Cardiac muscle cell (in vitro differentiated cells and primary cell): ENCODE data around the gene FABP7. TPM values are rescaled to one million over a fixed set of nuclear protein-coding genes. Genes with fewer than 3 reads are reported as not detected.

ENCODE experiments used
- DNase-seq, 2 donors: peaks; one replicate each; pipeline versions ENCODE4 v3.0.0 to v3.0.0-alpha.2; 2010 to 2017; ENCODE audit warnings: low read depth in 1 of 2, low spot score in 1 of 2
- H3K27ac ChIP-seq: fragments of 200-600 bp; sonication (generic); 2 replicates; pipeline ENCODE4 v1.5.1; 2016
- H3K27me3 ChIP-seq: fragments of 200-600 bp; sonication (generic); 2 replicates; pipeline ENCODE4 v1.6.0; 2016; ENCODE audit warnings: control low read depth
- H3K36me3 ChIP-seq: fragments of 200-600 bp; sonication (generic); 2 replicates; pipeline ENCODE4 v1.5.1; 2016; ENCODE audit warnings: control low read depth
- H3K4me1 ChIP-seq: fragments of 200-600 bp; sonication (generic); 2 replicates; pipeline ENCODE4 v1.8.1; 2017; ENCODE audit warnings: low read depth, mild to moderate bottlenecking, mixed run types
- H3K4me3 ChIP-seq: fragments of 200-600 bp; sonication (generic); 2 replicates; pipeline ENCODE4 v1.5.1; 2016; ENCODE audit warnings: mild to moderate bottlenecking
- H3K9me3 ChIP-seq: fragments of 200-600 bp; sonication (generic); 2 replicates; pipeline ENCODE4 v1.5.1; 2017; ENCODE audit warnings: low read depth, mild to moderate bottlenecking, control low read depth
- polyA plus RNA-seq: library from polyadenylated mRNA; unstranded; fragments of >200 nt; fragmentation: Nextera tagmentation; extraction: Ambion mirVana; gene quantifications from 2 replicates; pipeline ENCODE4 v1.2.1, GENCODE V29; 2016
- total RNA-seq: library from RNA; depleted of rRNA; stranded (reverse); fragments of >200 nt; gene quantifications from 2 replicates; pipeline ENCODE4 v1.2.3, GENCODE V29; 2016
- TF ChIP-seq, protein P1 (sequence below): IDR thresholded peaks from 2 replicates; pipeline ENCODE4 v1.5.1; 2012; ENCODE audit warnings: low read depth, mild to moderate bottlenecking, low read length

FABP7 gene
- total and polyA plus RNA-seq, 2 experiments from 2014 or later = 2.2 to 6.4 TPM

DNA sequence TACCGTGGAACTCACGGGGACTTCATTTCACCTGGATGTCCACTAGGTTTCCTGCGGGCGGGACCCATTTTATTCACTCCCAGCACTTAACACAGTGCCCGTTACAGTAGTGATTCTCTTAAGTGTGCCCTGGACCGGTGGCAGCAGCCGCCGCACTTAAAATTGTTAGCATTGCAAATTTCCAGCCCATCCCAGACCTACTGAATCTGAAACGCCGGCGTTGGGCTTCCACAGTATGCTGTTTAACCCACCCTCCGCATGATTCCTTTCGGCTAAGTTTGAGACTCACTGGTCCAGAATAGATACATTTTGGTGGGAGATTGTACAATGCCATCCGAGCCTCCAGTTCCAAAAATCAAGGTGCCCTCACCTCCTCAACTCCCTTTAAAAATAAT is 10.5 kb downstream of the FABP7 start:
- H3K9me3 ChIP-seq = no peaks in the 10 kb centered on the region
- H3K4me1 ChIP-seq = peaks cover 17% of the 10 kb centered on the region
- H3K4me3 ChIP-seq = peak overlapping the region; percentile 42
- H3K36me3 ChIP-seq = no peaks in the 10 kb centered on the region
- H3K27ac ChIP-seq = peak overlapping the region; percentile 91
- DNase-seq = peak in 1 of 2 donors; percentile 78
- peaks cover 32% of the 10 kb centered on the region for H3K27me3 ChIP-seq
- TF ChIP-seq, protein P1, sequence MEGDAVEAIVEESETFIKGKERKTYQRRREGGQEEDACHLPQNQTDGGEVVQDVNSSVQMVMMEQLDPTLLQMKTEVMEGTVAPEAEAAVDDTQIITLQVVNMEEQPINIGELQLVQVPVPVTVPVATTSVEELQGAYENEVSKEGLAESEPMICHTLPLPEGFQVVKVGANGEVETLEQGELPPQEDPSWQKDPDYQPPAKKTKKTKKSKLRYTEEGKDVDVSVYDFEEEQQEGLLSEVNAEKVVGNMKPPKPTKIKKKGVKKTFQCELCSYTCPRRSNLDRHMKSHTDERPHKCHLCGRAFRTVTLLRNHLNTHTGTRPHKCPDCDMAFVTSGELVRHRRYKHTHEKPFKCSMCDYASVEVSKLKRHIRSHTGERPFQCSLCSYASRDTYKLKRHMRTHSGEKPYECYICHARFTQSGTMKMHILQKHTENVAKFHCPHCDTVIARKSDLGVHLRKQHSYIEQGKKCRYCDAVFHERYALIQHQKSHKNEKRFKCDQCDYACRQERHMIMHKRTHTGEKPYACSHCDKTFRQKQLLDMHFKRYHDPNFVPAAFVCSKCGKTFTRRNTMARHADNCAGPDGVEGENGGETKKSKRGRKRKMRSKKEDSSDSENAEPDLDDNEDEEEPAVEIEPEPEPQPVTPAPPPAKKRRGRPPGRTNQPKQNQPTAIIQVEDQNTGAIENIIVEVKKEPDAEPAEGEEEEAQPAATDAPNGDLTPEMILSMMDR = no peak

DNA sequence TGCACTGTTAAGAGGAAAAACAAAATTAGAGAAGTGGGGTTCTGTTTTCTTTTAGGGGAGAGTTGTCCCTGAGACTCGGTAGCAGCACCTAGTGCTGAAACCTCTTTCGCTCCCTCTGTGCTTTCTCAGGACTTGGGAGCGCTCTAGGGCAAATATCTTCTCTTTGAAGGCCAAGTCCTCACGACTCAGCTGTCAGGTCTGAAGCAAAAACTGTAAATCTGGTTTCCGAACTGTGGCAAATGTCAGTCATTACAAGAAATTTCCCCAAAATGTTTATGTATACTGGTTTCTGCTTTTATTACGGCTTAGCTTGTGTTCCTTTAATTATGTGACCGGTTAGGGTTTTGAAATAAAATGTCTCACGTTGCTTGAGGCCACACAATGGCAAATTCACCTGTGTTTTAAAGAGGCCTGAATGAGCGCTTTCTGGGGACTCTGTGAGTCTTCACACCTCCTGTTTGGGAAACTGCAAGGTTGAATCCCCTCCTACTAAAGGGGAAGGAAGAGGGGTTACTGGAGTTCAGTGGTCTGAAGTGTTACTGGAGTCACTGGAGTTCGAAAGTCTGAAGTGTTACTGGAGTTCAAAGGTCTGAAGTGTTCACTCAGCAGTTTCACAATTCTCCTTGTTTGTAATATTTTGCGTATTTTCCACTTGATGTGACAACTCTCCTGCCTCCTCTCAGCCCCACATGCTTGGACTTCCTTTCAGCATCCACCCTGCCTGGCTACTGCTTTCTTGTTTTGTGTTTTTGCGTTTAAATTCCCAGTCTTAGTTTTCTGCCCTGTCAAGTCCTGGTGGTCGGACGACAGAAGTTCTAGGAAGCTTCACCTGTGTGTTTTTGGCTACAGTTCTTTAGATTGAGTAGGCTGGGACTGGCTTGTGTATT is 11.2 kb downstream of the FABP7 start:
- H3K36me3 ChIP-seq = no peaks in the 10 kb centered on the region
- peak overlapping the region; percentile 91 for H3K27ac ChIP-seq
- peak in 1 of 2 donors; percentile 42 for DNase-seq
- TF ChIP-seq, protein P1 = no peak
- H3K4me3 ChIP-seq = peak overlapping the region; percentile 42
- peaks cover 26% of the 10 kb centered on the region for H3K27me3 ChIP-seq
- peaks cover 17% of the 10 kb centered on the region for H3K4me1 ChIP-seq
- H3K9me3 ChIP-seq = no peaks in the 10 kb centered on the region

DNA sequence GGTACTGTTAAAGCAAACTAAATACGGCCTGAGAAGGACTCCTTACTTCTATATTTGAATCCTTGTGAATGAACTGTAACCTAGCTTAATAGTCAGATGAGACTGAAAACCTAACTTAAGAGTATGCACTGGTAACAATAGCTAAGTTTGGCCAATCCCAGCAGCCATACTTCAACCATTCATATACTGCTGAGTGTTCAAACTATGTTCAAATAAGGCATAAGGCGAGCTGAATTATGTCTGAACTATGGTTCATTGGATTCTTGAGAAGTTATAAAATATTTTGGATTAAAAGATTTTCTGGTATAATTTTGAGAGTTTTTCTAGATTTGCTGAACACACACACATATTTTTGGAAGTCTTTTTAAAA is 11.8 kb downstream of the FABP7 start:
- peak overlapping the region; percentile 91 for H3K27ac ChIP-seq
- no peak overlapping the region for H3K4me3 ChIP-seq
- no peaks in the 10 kb centered on the region for H3K9me3 ChIP-seq
- peaks cover 17% of the 10 kb centered on the region for H3K4me1 ChIP-seq
- H3K36me3 ChIP-seq = no peaks in the 10 kb centered on the region
- TF ChIP-seq, protein P1 = no peak
- no peak for DNase-seq
- H3K27me3 ChIP-seq = peaks cover 19% of the 10 kb centered on the region

DNA sequence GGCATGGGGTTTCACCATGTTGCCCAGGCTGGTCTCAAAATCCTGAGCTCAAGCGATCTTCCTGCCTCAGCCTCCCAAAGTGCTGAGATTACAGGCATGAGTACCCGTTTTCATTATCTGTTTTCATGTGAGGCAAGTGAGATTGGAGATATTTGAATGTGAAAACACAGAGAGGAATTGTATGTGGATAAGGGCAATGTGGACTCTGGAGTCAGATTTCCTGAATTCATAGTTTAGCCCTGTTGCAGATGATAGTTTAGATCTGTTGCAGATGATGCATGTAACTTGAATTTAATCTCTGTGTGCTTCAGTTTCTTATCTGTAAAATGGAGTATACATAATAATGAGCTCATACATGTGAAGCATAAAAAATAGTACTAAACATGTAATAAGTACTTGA is 13.2 kb downstream of the FABP7 start:
- H3K27ac ChIP-seq = no peak overlapping the region
- no peaks in the 10 kb centered on the region for H3K36me3 ChIP-seq
- no peak overlapping the region for H3K4me3 ChIP-seq
- H3K9me3 ChIP-seq = no peaks in the 10 kb centered on the region
- H3K27me3 ChIP-seq = peaks cover 8% of the 10 kb centered on the region
- DNase-seq = no peak
- H3K4me1 ChIP-seq = peaks cover 18% of the 10 kb centered on the region
- TF ChIP-seq, protein P1 = no peak

DNA sequence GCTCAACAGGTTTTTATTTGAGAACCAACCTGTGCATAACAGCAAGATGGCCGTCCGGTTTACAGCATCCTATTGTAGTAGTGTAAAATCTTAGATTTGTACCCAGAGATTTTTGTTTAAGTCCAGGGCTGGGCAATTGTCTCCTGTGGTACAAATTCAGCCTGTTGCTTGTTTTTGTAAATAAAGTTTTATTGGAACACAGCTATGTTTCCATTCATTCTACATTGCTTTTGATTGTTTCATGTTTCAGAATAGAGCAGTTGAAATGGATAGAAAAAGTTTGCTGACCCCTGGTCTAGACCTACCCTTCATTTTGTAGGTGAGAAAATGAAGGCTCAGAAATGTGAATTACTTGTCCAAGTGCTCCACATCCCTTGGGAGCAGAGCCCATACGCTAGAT is 18.0 kb downstream of the FABP7 start:
- Histone ChIP-seq H3K4me1 (peaks cover 13% of the 10 kb centered on the region), H3K27ac (no peak overlapping the region)

More for the DNA sequence above, 18.0 kb downstream of the FABP7 start:
- Histone ChIP-seq H3K27me3 (no peaks in the 10 kb centered on the region), H3K4me3 (no peak overlapping the region), H3K36me3 (no peaks in the 10 kb centered on the region), H3K9me3 (no peaks in the 10 kb centered on the region)
- TF ChIP-seq, protein P1 = no peak
- DNase-seq = no peak
